ENCODE measurements around the gene NEU2. TPM values are rescaled to one million over a fixed set of nuclear protein-coding genes. Genes with fewer than 3 reads are reported as not detected.

Gene NEU2
- total and polyA plus RNA-seq, 2 of the 13 experiments (the other 11 are each of a cell fraction or from before 2014, with no cell fraction given), result not detected

GRCh38 chr2:233053928-233054784, 21.7 kb downstream of the NEU2 start (continued):
- TF ChIP-seq MTA1 (CRISPR knock-in tag; IDR thresholded peaks at IDR 0.05; ENCODE audit: borderline replicate concordance), result no peak
- TF ChIP-seq ZNF564 (CRISPR knock-in tag; IDR thresholded peaks at IDR 0.05), result no peak
- TF ChIP-seq THAP7 (CRISPR knock-in tag; IDR thresholded peaks at IDR 0.05), result no peak
- no peak for TF ChIP-seq CERS6 (CRISPR knock-in tag; IDR thresholded peaks at IDR 0.05)
- no peak for TF ChIP-seq ATAD3A (CRISPR knock-in tag; IDR thresholded peaks at IDR 0.05)
- TF ChIP-seq ZNF644 (CRISPR knock-in tag; IDR thresholded peaks at IDR 0.05; ENCODE audit: low read depth), result no peak
- no peak for TF ChIP-seq ADNP (CRISPR knock-in tag; IDR thresholded peaks at IDR 0.05)
- no peak for TF ChIP-seq EHMT2 (IDR thresholded peaks at IDR 0.05; ENCODE audit: borderline replicate concordance, low read depth, low read length)
- no peak for TF ChIP-seq HNRNPUL1 (IDR thresholded peaks at IDR 0.05; ENCODE audit: low read depth, low read length)
- no peak for TF ChIP-seq ZNF337 (CRISPR knock-in tag; IDR thresholded peaks at IDR 0.05; ENCODE audit: borderline replicate concordance, low read depth)
- TF ChIP-seq SNAPC2 (CRISPR knock-in tag; IDR thresholded peaks at IDR 0.05), result no peak
- no peak for TF ChIP-seq ZSCAN20 (CRISPR knock-in tag; IDR thresholded peaks at IDR 0.05; ENCODE audit: borderline replicate concordance)
- peak; percentile 41; the same call in 1 of the 2 replicates for TF ChIP-seq MEF2D (CRISPR knock-in tag; IDR thresholded peaks at IDR 0.05)
- no peak for TF ChIP-seq ZNF556 (CRISPR knock-in tag; IDR thresholded peaks at IDR 0.05; ENCODE audit: borderline replicate concordance)
- TF ChIP-seq ZNF335 (CRISPR knock-in tag; IDR thresholded peaks at IDR 0.05), result no peak
- TF ChIP-seq ZMAT3 (CRISPR knock-in tag; conservative IDR thresholded peaks at IDR 0.05), result no peak
- no peak for TF ChIP-seq JUNB (CRISPR knock-in tag; IDR thresholded peaks at IDR 0.05; ENCODE audit: borderline replicate concordance)
- TF ChIP-seq CCDC6 (CRISPR knock-in tag; IDR thresholded peaks at IDR 0.05), result no peak
- TF ChIP-seq ZFP91 (CRISPR knock-in tag; IDR thresholded peaks at IDR 0.05; ENCODE audit: borderline replicate concordance), result 0 out of 2 replicates have a peak, but pooled peaks have one; percentile 45
- peak; percentile 49; the same call in 1 of the 2 replicates for TF ChIP-seq ZGPAT (CRISPR knock-in tag; IDR thresholded peaks at IDR 0.05)
- TF ChIP-seq NAIF1 (CRISPR knock-in tag; IDR thresholded peaks at IDR 0.05; ENCODE audit: borderline replicate concordance), result no peak
- TF ChIP-seq CHCHD3 (CRISPR knock-in tag; IDR thresholded peaks at IDR 0.05), result no peak
- TF ChIP-seq TERF1 (CRISPR knock-in tag; IDR thresholded peaks at IDR 0.05), result no peak
- TF ChIP-seq PCBP1 (IDR thresholded peaks at IDR 0.05; ENCODE audit: borderline replicate concordance, low read depth, low read length), result no peak

Measured in HepG2 (cell line).